ENCODE measurements around the gene SPEN.

DNA sequence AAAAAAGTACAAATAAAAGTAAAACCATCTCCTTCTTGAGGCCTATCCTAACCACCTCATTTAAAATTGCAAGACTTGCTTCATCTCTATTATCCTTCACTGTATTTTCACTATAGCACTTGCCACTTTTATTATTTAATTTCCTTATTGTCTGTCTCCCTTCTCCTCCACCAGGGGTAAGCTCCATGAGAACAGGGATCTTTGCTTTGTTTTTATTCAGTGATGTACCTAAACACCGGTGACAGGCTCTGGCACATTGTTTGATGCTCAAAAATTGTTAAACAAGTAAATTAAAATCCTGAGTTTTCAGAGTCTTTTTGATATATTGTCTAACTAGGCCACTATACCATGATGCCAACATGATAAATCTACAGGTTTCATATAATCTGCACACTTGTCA, 17.2 kb upstream of the SPEN start:
- TF ChIP-seq NFYC (CRISPR knock-in tag; IDR thresholded peaks at IDR 0.05) (no peak), NR1H2 (CRISPR knock-in tag; IDR thresholded peaks at IDR 0.05; ENCODE audit: borderline replicate concordance, low read depth) (no peak), ZNF34 (CRISPR knock-in tag; IDR thresholded peaks at IDR 0.05; ENCODE audit: borderline replicate concordance) (no peak), TCF7L2 (IDR thresholded peaks at IDR 0.05; ENCODE audit: low read depth, low read length) (no peak), RELA (CRISPR knock-in tag; IDR thresholded peaks at IDR 0.05) (no peak)
- TF ChIP-seq, protein P1, sequence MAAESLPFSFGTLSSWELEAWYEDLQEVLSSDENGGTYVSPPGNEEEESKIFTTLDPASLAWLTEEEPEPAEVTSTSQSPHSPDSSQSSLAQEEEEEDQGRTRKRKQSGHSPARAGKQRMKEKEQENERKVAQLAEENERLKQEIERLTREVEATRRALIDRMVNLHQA (CRISPR knock-in tag; IDR thresholded peaks at IDR 0.05) = no peak
